GM23248 (cell line): Measurements from ENCODE around the gene CTH. TPM values are rescaled to one million over a fixed set of nuclear protein-coding genes. Genes with fewer than 3 reads are reported as not detected.

Source experiments
- DNase-seq: peaks from one replicate; pipeline ENCODE4 v3.0.0-alpha.2; 2015
- H2AFZ ChIP-seq: fragments of 200-600 bp; sonication (generic); 2 replicates; pipeline ENCODE4 v1.6.1; 2016; ENCODE audit warnings: antibody characterized with exemption
- H3F3A ChIP-seq: fragments of 200-600 bp; sonication (generic); 2 replicates; pipeline ENCODE4 v1.6.1; 2016; ENCODE audit warnings: mild to moderate bottlenecking, antibody characterized with exemption, mixed run types; ENCODE audit not compliant: insufficient read depth
- H3K27ac ChIP-seq: fragments of 200-600 bp; sonication (generic); 2 replicates; pipeline ENCODE4 v1.5.1; 2016; ENCODE audit warnings: mild to moderate bottlenecking
- H3K27me3 ChIP-seq: fragments of 200-600 bp; sonication (generic); replicated peaks from 2 replicates; pipeline ENCODE4 v1.6.1; 2016; ENCODE audit warnings: mild to moderate bottlenecking; ENCODE audit not compliant: insufficient read depth
- H3K36me3 ChIP-seq: fragments of 200-600 bp; sonication (generic); 2 replicates; pipeline ENCODE4 v1.6.1; 2016; ENCODE audit warnings: low read depth, mild to moderate bottlenecking
- H3K4me1 ChIP-seq: fragments of 200-600 bp; sonication (generic); 2 replicates; pipeline ENCODE4 v1.6.1; 2016; ENCODE audit warnings: mild to moderate bottlenecking; ENCODE audit not compliant: insufficient read depth
- H3K4me2 ChIP-seq: fragments of 200-600 bp; sonication (generic); one replicate; pipeline ENCODE4 v1.6.1; 2016; ENCODE audit warnings: mild to moderate bottlenecking; ENCODE audit not compliant: unreplicated experiment
- H3K4me3 ChIP-seq: fragments of 200-600 bp; sonication (generic); 2 replicates; pipeline ENCODE4 v1.5.1; 2016; ENCODE audit warnings: mild to moderate bottlenecking
- H3K79me2 ChIP-seq: fragments of 200-600 bp; sonication (generic); 2 replicates; pipeline ENCODE4 v1.6.1; 2016; ENCODE audit warnings: mild to moderate bottlenecking; ENCODE audit not compliant: insufficient read depth
- H3K9ac ChIP-seq: fragments of 200-600 bp; sonication (generic); 2 replicates; pipeline ENCODE4 v1.6.1; 2016; ENCODE audit warnings: mild to moderate bottlenecking
- H3K9me2 ChIP-seq: fragments of 200-600 bp; sonication (generic); 2 replicates; pipeline ENCODE4 v1.6.1; 2016; ENCODE audit warnings: mixed run types, mild to moderate bottlenecking, moderate library complexity; ENCODE audit not compliant: insufficient read depth
- H3K9me3 ChIP-seq: fragments of 200-600 bp; sonication (generic); one replicate; pipeline ENCODE4 v1.6.1; 2017; ENCODE audit warnings: low read depth
- H4K20me1 ChIP-seq: fragments of 200-600 bp; sonication (generic); 2 replicates; pipeline ENCODE4 v1.6.0; 2016; ENCODE audit not compliant: insufficient read depth
- EZH2 ChIP-seq: fragments of 200-600 bp; sonication (generic); IDR thresholded peaks from 2 replicates; pipeline ENCODE4 v1.6.1; 2018; ENCODE audit warnings: antibody characterized with exemption, mild to moderate bottlenecking; ENCODE audit not compliant: insufficient read depth, poor library complexity, severe bottlenecking
- EZH2phosphoT487 ChIP-seq: fragments of 200-600 bp; sonication (generic); IDR thresholded peaks from 2 replicates; pipeline ENCODE4 v1.6.1; 2018; ENCODE audit warnings: antibody characterized with exemption, moderate library complexity, mild to moderate bottlenecking, low read depth; ENCODE audit not compliant: insufficient read depth
- WGBS, 2 experiments: methylation state at CpG; one replicate each; pipeline ENCODE4 v1.1.6; 2015 to 2017; ENCODE audit warnings: low lambda C conversion rate in 2 of 2, low coverage in 1 of 2; ENCODE audit errors: missing lambda C conversion rate in 2 of 2; 5-methylcytosine and 5-hydroxymethylcytosine counted together
- in situ Hi-C: fragments of 300-500 bp; cut with MboI; formaldehyde crosslinking; loops from 2 replicates; pipeline ENCODE4 v1.15.0; 2020
- polyA plus RNA-seq: library from polyadenylated mRNA; unstranded; fragments of >200 nt; fragmentation: Nextera tagmentation; extraction: Ambion mirVana; gene quantifications from 2 replicates; pipeline ENCODE4 v1.2.1, GENCODE V29; 2016
- total RNA-seq: library from RNA; depleted of rRNA; stranded (reverse); fragments of >200 nt; shearing (Covaris generic); gene quantifications from 2 replicates; pipeline ENCODE4 v1.2.3, GENCODE V29; 2014

The CTH gene
- total and polyA plus RNA-seq, 2 experiments from 2014 or later: 20.6 to 28.9 TPM

- Histone ChIP-seq H3K9me3 (no peaks in the 10 kb centered on the region), H3K9me2 (no peaks in the 10 kb centered on the region), H3K9ac (no peak overlapping the region), H3K4me3 (no peak overlapping the region), H3K27ac (no peak overlapping the region), H3K27me3 (no peaks in the 10 kb centered on the region), H3F3A (no peaks in the 10 kb centered on the region), H4K20me1 (no peaks in the 10 kb centered on the region), H3K4me1 (no peaks in the 10 kb centered on the region), H2AFZ (0 out of 2 replicates have a peak overlapping the region, but pooled peaks have one; percentile 5), H3K79me2 (no peaks in the 10 kb centered on the region), H3K4me2 (no peak overlapping the region), H3K36me3 (peaks cover 74% of the 10 kb centered on the region)
- DNase-seq: peak; percentile 61
- TF ChIP-seq EZH2: no peak
- TF ChIP-seq EZH2phosphoT487: no peak
- in situ Hi-C loops: loop anchor here (10.0 kb wide), 2 partner anchors 78 to 608 kb away; partner anchors contain the start of gene PTGER3
- WGBS, 2 experiments: 38 to 42% methylated on average over 6 of the region's 6 CpGs
Observed at GRCh38 chr1:70436622-70437251, 25.7 kb downstream of the CTH start.

- no peak overlapping the region for H3K27ac ChIP-seq
Observed at GRCh38 chr1:70438529-70438928, 27.5 kb downstream of the CTH start.

GRCh38 chr1:70440642-70441391 lies 29.7 kb downstream of the CTH start:
- DNase-seq: no peak
- TF ChIP-seq EZH2 (no peak), EZH2phosphoT487 (no peak)
- Histone ChIP-seq H3K9me2 (no peaks in the 10 kb centered on the region), H3K9me3 (no peaks in the 10 kb centered on the region), H3K36me3 (peaks cover 45% of the 10 kb centered on the region), H3K4me1 (no peaks in the 10 kb centered on the region), H3F3A (0 out of 2 replicates have a peak, but pooled peaks cover 15% of the 10 kb centered on the region), H3K27ac (no peak overlapping the region), H3K79me2 (no peaks in the 10 kb centered on the region), H4K20me1 (no peaks in the 10 kb centered on the region), H3K9ac (no peak overlapping the region), H2AFZ (no peak overlapping the region), H3K4me3 (no peak overlapping the region), H3K27me3 (no peaks in the 10 kb centered on the region), H3K4me2 (no peak overlapping the region)
- in situ Hi-C loops: no loop called here
- WGBS, 2 experiments: 92 to 95% methylated on average over 2 of the region's 2 CpGs

More at GRCh38 chr1:70438529-70438928, 27.5 kb downstream of the CTH start:
- Histone ChIP-seq H4K20me1 (no peaks in the 10 kb centered on the region), H3K4me1 (no peaks in the 10 kb centered on the region), H3K9me3 (no peaks in the 10 kb centered on the region), H3K27me3 (no peaks in the 10 kb centered on the region), H3K9ac (no peak overlapping the region), H2AFZ (no peak overlapping the region), H3K9me2 (no peaks in the 10 kb centered on the region), H3K4me3 (no peak overlapping the region), H3F3A (0 out of 2 replicates have a peak, but pooled peaks cover 11% of the 10 kb centered on the region), H3K79me2 (no peaks in the 10 kb centered on the region), H3K36me3 (peaks cover 63% of the 10 kb centered on the region), H3K4me2 (no peak overlapping the region)
- peak; percentile 47 for DNase-seq
- in situ Hi-C loops: loop anchor here (10.0 kb wide), 2 partner anchors 76 to 606 kb away; partner anchors contain the start of gene PTGER3
- 65 to 72% methylated on average over 2 of the region's 2 CpGs for WGBS, 2 experiments
- TF ChIP-seq EZH2phosphoT487: no peak
- TF ChIP-seq EZH2: no peak

GRCh38 chr1:70441392-70442035 lies 30.4 kb downstream of the CTH start:
- Histone ChIP-seq H3K36me3 (peaks cover 40% of the 10 kb centered on the region), H3K27ac (no peak overlapping the region), H3K9ac (no peak overlapping the region), H3K4me3 (no peak overlapping the region), H3F3A (0 out of 2 replicates have a peak, but pooled peaks cover 15% of the 10 kb centered on the region), H4K20me1 (no peaks in the 10 kb centered on the region), H3K4me1 (no peaks in the 10 kb centered on the region), H3K4me2 (no peak overlapping the region), H3K27me3 (no peaks in the 10 kb centered on the region), H3K79me2 (no peaks in the 10 kb centered on the region), H3K9me2 (no peaks in the 10 kb centered on the region), H2AFZ (no peak overlapping the region), H3K9me3 (no peaks in the 10 kb centered on the region)
- TF ChIP-seq EZH2phosphoT487: no peak
- TF ChIP-seq EZH2: no peak
- in situ Hi-C loops: no loop called here
- DNase-seq: no peak
- 43 to 59% methylated on average over 5 of the region's 5 CpGs for WGBS, 2 experiments
